Measurements from ENCODE around the gene VPS37C. TPM values are rescaled to one million over a fixed set of nuclear protein-coding genes. Genes with fewer than 3 reads are reported as not detected.

The VPS37C gene
- total RNA-seq, 2 donors from 2014 or later, result 23.0 to 32.7 TPM

DNA sequence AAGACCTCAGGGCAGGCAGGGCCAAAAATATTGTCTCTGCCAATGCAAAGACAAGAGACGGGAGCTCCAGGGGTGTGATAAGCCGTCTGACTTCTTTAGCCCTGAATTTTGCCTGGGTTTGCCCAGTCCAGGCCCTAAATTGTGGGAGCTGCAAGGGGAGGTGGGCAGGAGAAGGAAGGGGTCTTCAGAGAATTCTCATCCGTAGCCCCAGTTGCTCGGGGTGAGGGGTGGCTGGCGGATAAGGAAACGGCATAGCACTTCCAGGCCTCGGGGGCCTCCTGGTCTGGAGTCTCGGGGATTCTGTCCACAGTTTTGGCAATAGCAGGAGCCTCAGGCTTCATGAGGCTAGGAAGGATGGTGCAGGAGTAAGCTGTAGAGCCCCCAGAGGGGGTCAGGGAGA, 51.6 kb downstream of the VPS37C start:
- TF ChIP-seq, protein P1, sequence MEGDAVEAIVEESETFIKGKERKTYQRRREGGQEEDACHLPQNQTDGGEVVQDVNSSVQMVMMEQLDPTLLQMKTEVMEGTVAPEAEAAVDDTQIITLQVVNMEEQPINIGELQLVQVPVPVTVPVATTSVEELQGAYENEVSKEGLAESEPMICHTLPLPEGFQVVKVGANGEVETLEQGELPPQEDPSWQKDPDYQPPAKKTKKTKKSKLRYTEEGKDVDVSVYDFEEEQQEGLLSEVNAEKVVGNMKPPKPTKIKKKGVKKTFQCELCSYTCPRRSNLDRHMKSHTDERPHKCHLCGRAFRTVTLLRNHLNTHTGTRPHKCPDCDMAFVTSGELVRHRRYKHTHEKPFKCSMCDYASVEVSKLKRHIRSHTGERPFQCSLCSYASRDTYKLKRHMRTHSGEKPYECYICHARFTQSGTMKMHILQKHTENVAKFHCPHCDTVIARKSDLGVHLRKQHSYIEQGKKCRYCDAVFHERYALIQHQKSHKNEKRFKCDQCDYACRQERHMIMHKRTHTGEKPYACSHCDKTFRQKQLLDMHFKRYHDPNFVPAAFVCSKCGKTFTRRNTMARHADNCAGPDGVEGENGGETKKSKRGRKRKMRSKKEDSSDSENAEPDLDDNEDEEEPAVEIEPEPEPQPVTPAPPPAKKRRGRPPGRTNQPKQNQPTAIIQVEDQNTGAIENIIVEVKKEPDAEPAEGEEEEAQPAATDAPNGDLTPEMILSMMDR (IDR thresholded peaks at IDR 0.05), result no peak
- no peak for DNase-seq (ENCODE audit: low spot score)

DNA sequence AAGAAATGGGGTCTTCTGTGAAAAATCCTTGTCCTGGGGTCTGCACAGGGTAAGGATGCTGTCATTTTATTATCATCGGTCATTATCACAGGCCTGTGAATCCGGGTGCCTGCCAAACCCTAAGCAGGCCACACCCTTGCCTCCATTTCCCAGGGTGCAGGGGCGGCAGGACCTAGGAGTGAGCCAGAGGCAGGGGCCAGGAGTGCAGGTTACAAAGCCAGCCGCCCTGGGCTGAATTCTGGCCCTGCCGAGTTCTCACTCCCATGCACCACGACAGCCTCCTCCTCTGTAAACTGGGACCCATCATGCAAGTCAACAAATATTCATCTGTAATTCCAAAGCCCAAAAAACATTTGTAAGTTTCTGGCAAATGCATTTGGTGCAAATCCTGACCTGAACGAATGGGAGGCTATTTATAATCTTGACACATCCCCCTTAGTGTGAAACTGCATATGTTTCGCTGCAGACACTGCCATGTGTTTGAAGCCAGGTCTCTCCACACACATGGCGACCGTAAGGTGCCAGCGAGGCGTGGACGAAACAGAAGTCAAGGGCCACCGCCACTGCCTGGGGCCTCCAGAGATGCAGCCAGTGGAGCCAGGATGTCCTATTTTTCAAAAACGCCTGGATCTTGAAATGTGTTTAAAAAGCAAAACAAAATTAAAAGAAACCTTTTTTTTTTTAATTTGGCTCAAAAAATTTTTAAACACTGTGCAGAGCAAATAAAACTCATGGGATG, 52.2 kb downstream of the VPS37C start:
- DNase-seq (ENCODE audit: low spot score) (no peak), ATAC-seq (ENCODE audit: insufficient number of reproducible peaks, low FRiP score, low read depth) (no peak)
- Histone ChIP-seq H3K9me3 (no peaks in the 10 kb centered on the region), H3K4me3 (no peak overlapping the region), H3K27ac (no peak overlapping the region), H3K4me1 (ENCODE audit: control insufficient read depth in 1 of 2, low read depth in 2 of 2) (no peaks in the 10 kb centered on the region), H3K36me3 (no peaks in the 10 kb centered on the region), H3K27me3 (replicated peaks; ENCODE audit: insufficient read depth) (no peaks in the 10 kb centered on the region)
- TF ChIP-seq, protein P1 (IDR thresholded peaks at IDR 0.05), result no peak

More for the DNA sequence above, 51.6 kb downstream of the VPS37C start:
- Histone ChIP-seq H3K27ac (no peak overlapping the region), H3K9me3 (no peaks in the 10 kb centered on the region), H3K4me1 (ENCODE audit: control insufficient read depth in 1 of 2, low read depth in 2 of 2) (no peaks in the 10 kb centered on the region), H3K36me3 (no peaks in the 10 kb centered on the region), H3K27me3 (replicated peaks; ENCODE audit: insufficient read depth) (no peaks in the 10 kb centered on the region), H3K4me3 (no peak overlapping the region)
- no peak for ATAC-seq (ENCODE audit: insufficient number of reproducible peaks, low FRiP score, low read depth)

DNA sequence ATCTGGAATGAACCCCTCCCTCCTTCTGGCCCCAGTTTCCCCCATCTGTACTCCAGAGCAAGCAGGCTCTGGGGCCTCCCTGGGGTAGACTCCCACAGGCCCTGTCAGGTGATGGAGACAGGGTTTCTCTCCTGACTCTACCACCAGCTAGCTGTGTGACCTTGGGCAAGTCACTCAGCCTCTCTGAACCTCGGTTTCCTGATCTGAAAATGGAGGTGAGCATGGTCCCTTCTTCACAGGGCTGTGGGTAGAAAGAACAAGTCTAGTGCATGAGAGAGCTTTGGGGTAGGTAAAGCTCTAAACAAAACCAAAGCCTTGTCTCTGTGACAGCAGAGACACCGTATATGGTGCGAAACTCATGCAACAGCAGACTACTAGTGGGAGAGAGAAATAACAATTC, 53.3 kb downstream of the VPS37C start:
- Histone ChIP-seq H3K4me1 (ENCODE audit: control insufficient read depth in 1 of 2, low read depth in 2 of 2) (no peaks in the 10 kb centered on the region), H3K27ac (no peak overlapping the region), H3K36me3 (no peaks in the 10 kb centered on the region), H3K27me3 (replicated peaks; ENCODE audit: insufficient read depth) (no peaks in the 10 kb centered on the region), H3K9me3 (no peaks in the 10 kb centered on the region), H3K4me3 (no peak overlapping the region)
- TF ChIP-seq, protein P1 (IDR thresholded peaks at IDR 0.05), result no peak
- ATAC-seq (ENCODE audit: insufficient number of reproducible peaks, low FRiP score, low read depth), result no peak
- DNase-seq (ENCODE audit: low spot score), result no peak

DNA sequence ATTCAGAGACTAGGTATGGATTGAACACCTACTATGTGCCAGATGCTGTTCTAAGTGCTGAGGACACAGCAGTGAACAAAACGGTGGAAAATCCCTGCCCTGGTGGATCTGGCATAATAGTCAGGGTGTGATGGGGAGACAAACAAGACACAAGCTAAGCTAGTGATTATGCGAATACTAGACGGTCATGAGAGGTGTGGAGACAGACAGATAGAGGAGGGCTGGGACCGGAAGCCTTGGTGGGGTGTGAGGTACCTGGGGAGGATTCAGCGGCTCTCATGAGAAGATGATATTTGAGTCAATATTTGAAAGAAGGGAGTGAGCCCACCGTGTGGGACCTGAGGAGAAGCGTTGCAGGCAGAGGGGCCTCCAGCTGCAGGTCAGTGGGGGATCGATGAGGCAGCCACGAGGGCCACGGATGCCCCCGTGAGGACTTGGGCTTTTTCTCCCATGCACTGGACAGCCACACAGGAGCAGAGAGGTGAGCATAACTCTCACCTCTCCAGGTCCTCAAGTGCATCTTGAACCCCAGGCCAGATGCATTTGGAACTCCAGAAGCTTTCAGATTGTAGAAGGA, 54.2 kb downstream of the VPS37C start:
- DNase-seq (ENCODE audit: low spot score) (no peak), ATAC-seq (ENCODE audit: insufficient number of reproducible peaks, low FRiP score, low read depth) (no peak)
- Histone ChIP-seq H3K9me3 (no peaks in the 10 kb centered on the region), H3K4me3 (no peak overlapping the region), H3K27me3 (replicated peaks; ENCODE audit: insufficient read depth) (no peaks in the 10 kb centered on the region), H3K4me1 (ENCODE audit: control insufficient read depth in 1 of 2, low read depth in 2 of 2) (no peaks in the 10 kb centered on the region), H3K27ac (no peak overlapping the region), H3K36me3 (no peaks in the 10 kb centered on the region)
- TF ChIP-seq, protein P1 (IDR thresholded peaks at IDR 0.05), result no peak

DNA sequence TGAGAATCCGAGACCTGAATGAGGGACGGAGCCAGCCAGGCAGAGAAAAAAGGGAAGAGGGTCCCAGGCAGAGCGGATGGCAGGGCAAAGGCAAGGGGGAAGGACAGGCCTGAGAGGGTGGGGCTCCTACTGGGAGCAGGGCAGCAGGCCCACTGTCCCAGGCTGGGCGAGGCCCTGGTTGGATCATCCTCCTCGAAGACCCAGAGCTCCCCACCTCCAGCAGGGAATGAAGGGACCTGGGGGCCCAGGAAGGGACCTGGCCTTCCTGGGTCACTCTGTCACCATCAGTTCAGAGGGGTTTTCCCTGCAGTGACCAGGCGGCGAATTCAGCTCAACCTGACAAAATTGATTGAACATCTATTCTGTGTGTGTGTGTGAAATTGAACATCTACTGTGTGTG, 54.9 kb downstream of the VPS37C start:
- Histone ChIP-seq H3K36me3 (no peaks in the 10 kb centered on the region), H3K4me1 (ENCODE audit: control insufficient read depth in 1 of 2, low read depth in 2 of 2) (no peaks in the 10 kb centered on the region), H3K4me3 (no peak overlapping the region), H3K27ac (no peak overlapping the region), H3K9me3 (no peaks in the 10 kb centered on the region), H3K27me3 (replicated peaks; ENCODE audit: insufficient read depth) (no peaks in the 10 kb centered on the region)
- TF ChIP-seq, protein P1 (IDR thresholded peaks at IDR 0.05), result no peak
- DNase-seq (ENCODE audit: low spot score), result no peak
- ATAC-seq (ENCODE audit: insufficient number of reproducible peaks, low FRiP score, low read depth), result no peak

Measured in thoracic aorta (tissue), 2 donors.